HS-5 (cell line): ENCODE results near the gene CDCA8.
"Not testable (repeated sequence)": the region's sequence is repeated elsewhere in the genome, so short reads cannot be mapped to it uniquely, and the experiment has no call there.

ENCODE experiments used
- DNase-seq: peaks from one replicate; pipeline ENCODE4 v3.0.0-alpha.2; 2012; ENCODE audit warnings: low read depth

The CDCA8 gene

GRCh38 chr1:37673920-37674319 is 18.4 kb upstream of the CDCA8 start:
- no peak for DNase-seq

- DNase-seq = no peak
These were observed 15.8 kb upstream of the CDCA8 start for GRCh38 chr1:37676281-37677142.

GRCh38 chr1:37677143-37677439 is 15.2 kb upstream of the CDCA8 start:
- DNase-seq = no peak

- no peak for DNase-seq
These were observed 14.5 kb upstream of the CDCA8 start for GRCh38 chr1:37677808-37678207.

- no peak for DNase-seq
These were observed 11.4 kb upstream of the CDCA8 start for GRCh38 chr1:37680933-37681332.

GRCh38 chr1:37682334-37682987 is 9.9 kb upstream of the CDCA8 start:
- no peak for DNase-seq

GRCh38 chr1:37684182-37684581 is 8.1 kb upstream of the CDCA8 start:
- DNase-seq = not testable (repeated sequence)

GRCh38 chr1:37685722-37686121 is 6.6 kb upstream of the CDCA8 start:
- no peak for DNase-seq

- DNase-seq = not testable (repeated sequence)
These were observed 4.6 kb upstream of the CDCA8 start for GRCh38 chr1:37687764-37688163.

GRCh38 chr1:37688926-37689325 is 3.4 kb upstream of the CDCA8 start:
- no peak for DNase-seq

- DNase-seq = no peak
These were observed 729 bp upstream of the CDCA8 start for GRCh38 chr1:37691497-37692077.

GRCh38 chr1:37692834-37693175 is 489 bp downstream of the CDCA8 start:
- DNase-seq = no peak

GRCh38 chr1:37697090-37697489 is 4.8 kb downstream of the CDCA8 start:
- DNase-seq = no peak

- no peak for DNase-seq
These were observed 5.4 kb downstream of the CDCA8 start for GRCh38 chr1:37697737-37698136.

- DNase-seq = no peak
These were observed 6.8 kb downstream of the CDCA8 start for GRCh38 chr1:37699147-37699546.

GRCh38 chr1:37701051-37701450 is 8.7 kb downstream of the CDCA8 start:
- DNase-seq = no peak

GRCh38 chr1:37703061-37703460 is 10.7 kb downstream of the CDCA8 start:
- DNase-seq = no peak

GRCh38 chr1:37704966-37705365 is 12.7 kb downstream of the CDCA8 start:
- DNase-seq = no peak

GRCh38 chr1:37705399-37705798 is 13.1 kb downstream of the CDCA8 start:
- DNase-seq = no peak

GRCh38 chr1:37708471-37708870 is 16.2 kb downstream of the CDCA8 start:
- DNase-seq = no peak

GRCh38 chr1:37714226-37714625 is 21.9 kb downstream of the CDCA8 start:
- DNase-seq = no peak

- DNase-seq = no peak
These were observed 22.4 kb downstream of the CDCA8 start for GRCh38 chr1:37714689-37715088.

GRCh38 chr1:37716321-37716720 is 24.0 kb downstream of the CDCA8 start:
- no peak for DNase-seq

GRCh38 chr1:37717631-37718030 is 25.3 kb downstream of the CDCA8 start:
- DNase-seq = no peak
